ENCODE measurements around the gene PHEX. TPM values are rescaled to one million over a fixed set of nuclear protein-coding genes. Genes with fewer than 3 reads are reported as not detected.

The PHEX gene
- polyA plus RNA-seq (ENCODE audit: insufficient read length) = 1.3 TPM

GRCh38 chrX:22032084-22032483 lies at the start of gene PHEX:
TSS of gene PHEX (plus strand) at chrX:22032325. CDS start at chrX:22033006, 681 bp downstream.
- DNase-seq = no peak

- peak; percentile 68 for DNase-seq
These were observed 46.8 kb upstream of the PHEX start for GRCh38 chrX:21985332-21985777.

- DNase-seq = no peak
These were observed 45.5 kb upstream of the PHEX start for GRCh38 chrX:21986596-21986995.

GRCh38 chrX:21989384-21989783 lies 42.7 kb upstream of the PHEX start:
- no peak for DNase-seq

- no peak for DNase-seq
These were observed 41.3 kb upstream of the PHEX start for GRCh38 chrX:21990832-21991231.

- DNase-seq = no peak
These were observed 40.6 kb upstream of the PHEX start for GRCh38 chrX:21991504-21991903.

GRCh38 chrX:21993265-21993664 lies 38.9 kb upstream of the PHEX start:
- no peak for DNase-seq

- no peak for DNase-seq
These were observed 35.2 kb upstream of the PHEX start for GRCh38 chrX:21996872-21997455.

- no peak for DNase-seq
These were observed 34.1 kb upstream of the PHEX start for GRCh38 chrX:21998037-21998436.

- DNase-seq = no peak
These were observed 27.3 kb upstream of the PHEX start for GRCh38 chrX:22004866-22005265.

- no peak for DNase-seq
These were observed 20.1 kb upstream of the PHEX start for GRCh38 chrX:22012051-22012450.

- DNase-seq = no peak
These were observed 19.2 kb upstream of the PHEX start for GRCh38 chrX:22012931-22013330.

GRCh38 chrX:22015139-22015750 lies 16.9 kb upstream of the PHEX start:
- DNase-seq = no peak

GRCh38 chrX:22021751-22022324 lies 10.3 kb upstream of the PHEX start:
- peak; percentile 28 for DNase-seq

GRCh38 chrX:22024577-22024976 lies 7.5 kb upstream of the PHEX start:
- DNase-seq = no peak

GRCh38 chrX:22025751-22026150 lies 6.4 kb upstream of the PHEX start:
- DNase-seq = no peak

GRCh38 chrX:22026731-22027130 lies 5.4 kb upstream of the PHEX start:
- DNase-seq = no peak

GRCh38 chrX:22032506-22032905 lies 381 bp downstream of the PHEX start:
- DNase-seq = no peak

- DNase-seq = no peak
These were observed 1.7 kb downstream of the PHEX start for GRCh38 chrX:22033818-22034217.

- no peak for DNase-seq
These were observed 3.1 kb downstream of the PHEX start for GRCh38 chrX:22035236-22035635.

GRCh38 chrX:22037225-22037624 lies 5.1 kb downstream of the PHEX start:
- no peak for DNase-seq

- DNase-seq = no peak
These were observed 5.9 kb downstream of the PHEX start for GRCh38 chrX:22037911-22038537.

- no peak for DNase-seq
These were observed 7.4 kb downstream of the PHEX start for GRCh38 chrX:22039541-22039940.

GRCh38 chrX:22040184-22040583 lies 8.1 kb downstream of the PHEX start:
- no peak for DNase-seq
